Stimulated activated effector memory CD8-positive, alpha-beta T cell treated with anti-CD3 and anti-CD28 coated beads, Interleukin-12 subunit alpha, Interleukin-12 subunit beta, amount 100 ng/mL, for 72 hours (primary cell): ENCODE data around the gene MLYCD.

Source experiments
- ATAC-seq: fragments of 150-1000 bp; cut with Tn5 transposase; 2 replicates; pipeline ENCODE4 v1.10.0; 2021
- DNase-seq, 2 donors: peaks; one replicate each; pipeline ENCODE4 v3.0.0; 2021 to 2022; ENCODE audit warnings: low spot score in 2 of 2
- H3K27ac Mint-ChIP-seq: one replicate; pipeline ENCODE4 v1.8.0; 2022; ENCODE audit warnings: mild to moderate bottlenecking, mixed read lengths
- H3K36me3 Mint-ChIP-seq: one replicate; pipeline ENCODE4 v1.8.0; 2022; ENCODE audit warnings: mild to moderate bottlenecking, mixed read lengths
- H3K4me1 Mint-ChIP-seq: one replicate; pipeline ENCODE4 v1.8.0; 2022; ENCODE audit warnings: mixed read lengths
- H3K4me3 Mint-ChIP-seq: one replicate; pipeline ENCODE4 v1.8.0; 2022; ENCODE audit warnings: mild to moderate bottlenecking, mixed read lengths
- H3K9me3 Mint-ChIP-seq: one replicate; pipeline ENCODE4 v1.8.0; 2022; ENCODE audit warnings: mixed read lengths

MLYCD gene

GRCh38 chr16:83972256-83973008, 73.5 kb downstream of the MLYCD start:
- Mint-ChIP-seq H3K36me3 (no peaks in the 10 kb centered on the region), H3K27ac (no peak overlapping the region), H3K4me1 (peaks cover 6% of the 10 kb centered on the region), H3K9me3 (no peaks in the 10 kb centered on the region), H3K4me3 (no peak overlapping the region)
- DNase-seq (no peak), ATAC-seq (no peak)

GRCh38 chr16:83973077-83973476, 74.2 kb downstream of the MLYCD start:
- ATAC-seq (no peak), DNase-seq (no peak)
- no peak overlapping the region for H3K27ac Mint-ChIP-seq
- H3K36me3 Mint-ChIP-seq: no peaks in the 10 kb centered on the region
- peaks cover under 1% of the 10 kb centered on the region for H3K4me1 Mint-ChIP-seq
- H3K9me3 Mint-ChIP-seq: no peaks in the 10 kb centered on the region
- H3K4me3 Mint-ChIP-seq: no peak overlapping the region

GRCh38 chr16:83973581-83974385, 74.9 kb downstream of the MLYCD start:
- no peaks in the 10 kb centered on the region for H3K9me3 Mint-ChIP-seq
- H3K36me3 Mint-ChIP-seq: no peaks in the 10 kb centered on the region
- H3K4me3 Mint-ChIP-seq: no peak overlapping the region
- no peaks in the 10 kb centered on the region for H3K4me1 Mint-ChIP-seq
- DNase-seq (no peak), ATAC-seq (no peak)
- H3K27ac Mint-ChIP-seq: no peak overlapping the region

- H3K9me3 Mint-ChIP-seq: no peaks in the 10 kb centered on the region
- H3K4me3 Mint-ChIP-seq: no peak overlapping the region
- H3K4me1 Mint-ChIP-seq: no peaks in the 10 kb centered on the region
- no peaks in the 10 kb centered on the region for H3K36me3 Mint-ChIP-seq
- ATAC-seq (no peak), DNase-seq (no peak)
- no peak overlapping the region for H3K27ac Mint-ChIP-seq
These were observed 75.6 kb downstream of the MLYCD start for GRCh38 chr16:83974475-83974874.

GRCh38 chr16:83975590-83976260, 76.8 kb downstream of the MLYCD start:
- Mint-ChIP-seq H3K4me1 (no peaks in the 10 kb centered on the region), H3K36me3 (no peaks in the 10 kb centered on the region), H3K4me3 (no peak overlapping the region), H3K9me3 (no peaks in the 10 kb centered on the region), H3K27ac (no peak overlapping the region)
- DNase-seq: no peak
- ATAC-seq: no peak
